CD14-positive monocyte (primary cell): ENCODE measurements around the gene GYG2. TPM values are rescaled to one million over a fixed set of nuclear protein-coding genes. Genes with fewer than 3 reads are reported as not detected.

Experiments
- DNase-seq, 3 donors: peaks; one replicate each; pipeline ENCODE4 v3.0.0-alpha.2; 2011 to 2022
- H2AFZ ChIP-seq: 2 replicates; pipeline ENCODE4 v1.6.0; 2012; ENCODE audit warnings: mild to moderate bottlenecking, low read depth, low read length, inconsistent platforms; ENCODE audit not compliant: insufficient read depth, poor library complexity, severe bottlenecking
- H3K27ac ChIP-seq, 2 donors: 1 replicate in 1 of 2; 2 replicates in 1 of 2; pipeline ENCODE4 v1.5.1; 2012 to 2013; ENCODE audit warnings: low read length in 2 of 2, control low read depth in 1 of 2, inconsistent platforms in 1 of 2, low read depth in 1 of 2, mild to moderate bottlenecking in 1 of 2
- H3K27me3 ChIP-seq, 2 donors: one replicate each; pipeline versions ENCODE4 v1.6.0 to v1.6.1; 2011 to 2013; ENCODE audit warnings: low read length in 2 of 2; ENCODE audit not compliant: control insufficient read depth in 2 of 2, insufficient read depth in 2 of 2
- H3K36me3 ChIP-seq, 2 donors: replicated peaks in 1 of 2; 1 replicate in 1 of 2; 2 replicates in 1 of 2; pipeline versions ENCODE4 v1.5.1 to v1.6.1; 2012 to 2013; ENCODE audit warnings: low read length in 2 of 2, control low read depth in 1 of 2, inconsistent platforms in 1 of 2, mild to moderate bottlenecking in 1 of 2; ENCODE audit not compliant: insufficient read depth in 2 of 2, control insufficient read depth in 1 of 2
- H3K4me1 ChIP-seq, 2 donors: 1 replicate in 1 of 2; 2 replicates in 1 of 2; pipeline versions ENCODE4 v1.5.1 to v1.6.1; 2012 to 2013; ENCODE audit warnings: low read length in 2 of 2, control low read depth in 1 of 2, inconsistent platforms in 1 of 2, mild to moderate bottlenecking in 1 of 2, moderate library complexity in 1 of 2; ENCODE audit not compliant: insufficient read depth in 2 of 2, control insufficient read depth in 1 of 2
- H3K4me2 ChIP-seq: replicated peaks from 2 replicates; pipeline ENCODE3; 2012; ENCODE audit warnings: low read length, moderate library complexity, mild to moderate bottlenecking; ENCODE audit not compliant: poor library complexity, severe bottlenecking; ENCODE audit errors: extremely low read depth
- H3K4me3 ChIP-seq, 3 experiments: fragments of 200-600 bp in 1 of 3; sonication (generic) in 1 of 3; replicated peaks in 1 of 3; 1 replicate in 2 of 3; 2 replicates in 1 of 3; pipeline ENCODE4 v1.5.1; 2011 to 2013; ENCODE audit warnings: low read length in 3 of 3, mild to moderate bottlenecking in 3 of 3, control low read depth in 2 of 3, low read depth in 2 of 3, inconsistent platforms in 1 of 3, moderate library complexity in 1 of 3
- H3K79me2 ChIP-seq: 2 replicates; pipeline ENCODE4 v1.6.0; 2012; ENCODE audit warnings: mild to moderate bottlenecking, control low read depth, inconsistent platforms, low read length, moderate library complexity; ENCODE audit not compliant: insufficient read depth
- H3K9ac ChIP-seq: 2 replicates; pipeline ENCODE4 v1.6.0; 2017; ENCODE audit warnings: low read length, mild to moderate bottlenecking; ENCODE audit not compliant: insufficient read depth, poor library complexity, severe bottlenecking
- H3K9me3 ChIP-seq, 2 donors: replicated peaks in 1 of 2; 1 replicate in 1 of 2; 2 replicates in 1 of 2; pipeline versions ENCODE4 v1.5.1 to v1.6.1; 2012 to 2013; ENCODE audit warnings: low read length in 2 of 2, control low read depth in 1 of 2; ENCODE audit not compliant: control insufficient read depth in 1 of 2, insufficient read depth in 1 of 2
- H4K20me1 ChIP-seq: 2 replicates; pipeline ENCODE4 v1.6.0; 2012; ENCODE audit warnings: mild to moderate bottlenecking, low read length, control low read depth, moderate library complexity; ENCODE audit not compliant: insufficient read depth
- H3K27ac Mint-ChIP-seq, 7 donors: one replicate each; pipeline ENCODE4 v1.8.0; 2020; ENCODE audit warnings: mild to moderate bottlenecking in 7 of 7, mixed read lengths in 7 of 7, moderate library complexity in 6 of 7, inconsistent platforms in 2 of 7
- H3K27me3 Mint-ChIP-seq, 3 donors: one replicate each; pipeline ENCODE4 v1.8.0; 2021 to 2022; ENCODE audit warnings: low read depth in 3 of 3, mild to moderate bottlenecking in 3 of 3, mixed read lengths in 3 of 3, moderate library complexity in 3 of 3, inconsistent platforms in 1 of 3
- H3K36me3 Mint-ChIP-seq, 2 donors: one replicate each; pipeline ENCODE4 v1.8.0; 2020; ENCODE audit warnings: mixed read lengths in 2 of 2, inconsistent platforms in 1 of 2, mild to moderate bottlenecking in 1 of 2
- H3K4me1 Mint-ChIP-seq: one replicate; pipeline ENCODE4 v1.8.0; 2020; ENCODE audit warnings: mild to moderate bottlenecking, mixed read lengths
- H3K4me3 Mint-ChIP-seq, 2 donors: one replicate each; pipeline ENCODE4 v1.8.0; 2020; ENCODE audit warnings: mild to moderate bottlenecking in 2 of 2, mixed read lengths in 2 of 2, moderate library complexity in 1 of 2
- H3K9me3 Mint-ChIP-seq, 7 donors: one replicate each; pipeline ENCODE4 v1.8.0; 2020 to 2022; ENCODE audit warnings: mixed read lengths in 7 of 7, mild to moderate bottlenecking in 6 of 7, moderate library complexity in 6 of 7, inconsistent platforms in 2 of 7
- WGBS: methylation state at CpG from one replicate; pipeline ENCODE4 v1.1.5; 2013; ENCODE audit warnings: missing lambda C conversion rate; ENCODE audit not compliant: insufficient coverage; 5-methylcytosine and 5-hydroxymethylcytosine counted together
- intact Hi-C, 2 donors: fragments of 100-400 bp; cut with micrococcal nuclease; formaldehyde crosslinking; loops; one replicate each; pipeline versions ENCODE4 v1.15.0 to v1.15.1; 2023
- polyA plus RNA-seq, 3 donors: library from polyadenylated mRNA; depleted of rRNA in 1 of 3; unstranded in 2 of 3; stranded (reverse) in 1 of 3; fragments of 300-500 nt in 2 of 3; fragments of >200 nt in 1 of 3; fragmentation: Illumina TruSeq in 2 of 3; gene quantifications; 1 replicate in 2 of 3; 2 replicates in 1 of 3; pipeline ENCODE4 v1.2.3, GENCODE V29; 2012 to 2021
- TF ChIP-seq, protein P1 (sequence below): fragments of 200-600 bp; IDR thresholded peaks from one replicate; pipeline ENCODE4 v1.8.0; 2022; ENCODE audit warnings: antibody characterized with exemption, mild to moderate bottlenecking

GYG2 gene
- polyA plus RNA-seq, 3 donors = not detected

- 95% methylated on average over 7 of the region's 27 CpGs for WGBS
- Histone ChIP-seq H3K4me3 (no peak overlapping the region), H4K20me1 (no peaks in the 10 kb centered on the region), H3K4me1 (peaks cover 8 to 15% of the 10 kb centered on the region in 2 donors), H3K79me2 (no peaks in the 10 kb centered on the region), H3K27me3 (no peaks in the 10 kb centered on the region), H2AFZ (no peak overlapping the region), H3K9ac (no peak overlapping the region), H3K9me3 (peaks cover 14 to 18% of the 10 kb centered on the region in 2 donors), H3K27ac (no peak overlapping the region), H3K36me3 (peaks cover 3 to 35% of the 10 kb centered on the region in 2 donors), H3K4me2 (no peak overlapping the region)
- peaks cover 30 to 56% of the 10 kb centered on the region in 2 donors for H3K36me3 Mint-ChIP-seq
- DNase-seq = no peak
- peaks cover 8% of the 10 kb centered on the region for H3K4me1 Mint-ChIP-seq
- H3K4me3 Mint-ChIP-seq = no peak overlapping the region
- H3K9me3 Mint-ChIP-seq = peaks cover 6 to 25% (median 19%) of the 10 kb centered on the region in 7 donors
- TF ChIP-seq, protein P1, sequence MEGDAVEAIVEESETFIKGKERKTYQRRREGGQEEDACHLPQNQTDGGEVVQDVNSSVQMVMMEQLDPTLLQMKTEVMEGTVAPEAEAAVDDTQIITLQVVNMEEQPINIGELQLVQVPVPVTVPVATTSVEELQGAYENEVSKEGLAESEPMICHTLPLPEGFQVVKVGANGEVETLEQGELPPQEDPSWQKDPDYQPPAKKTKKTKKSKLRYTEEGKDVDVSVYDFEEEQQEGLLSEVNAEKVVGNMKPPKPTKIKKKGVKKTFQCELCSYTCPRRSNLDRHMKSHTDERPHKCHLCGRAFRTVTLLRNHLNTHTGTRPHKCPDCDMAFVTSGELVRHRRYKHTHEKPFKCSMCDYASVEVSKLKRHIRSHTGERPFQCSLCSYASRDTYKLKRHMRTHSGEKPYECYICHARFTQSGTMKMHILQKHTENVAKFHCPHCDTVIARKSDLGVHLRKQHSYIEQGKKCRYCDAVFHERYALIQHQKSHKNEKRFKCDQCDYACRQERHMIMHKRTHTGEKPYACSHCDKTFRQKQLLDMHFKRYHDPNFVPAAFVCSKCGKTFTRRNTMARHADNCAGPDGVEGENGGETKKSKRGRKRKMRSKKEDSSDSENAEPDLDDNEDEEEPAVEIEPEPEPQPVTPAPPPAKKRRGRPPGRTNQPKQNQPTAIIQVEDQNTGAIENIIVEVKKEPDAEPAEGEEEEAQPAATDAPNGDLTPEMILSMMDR = no peak
- peak overlapping the region in 1 of 7 donors; percentile 51 for H3K27ac Mint-ChIP-seq
- H3K27me3 Mint-ChIP-seq = peaks cover 0 to 2% (median 2%) of the 10 kb centered on the region in 3 donors
- intact Hi-C loops = no loop called here
Observed at GRCh38 chrX:2907295-2907694, 78.6 kb downstream of the GYG2 start.

DNA sequence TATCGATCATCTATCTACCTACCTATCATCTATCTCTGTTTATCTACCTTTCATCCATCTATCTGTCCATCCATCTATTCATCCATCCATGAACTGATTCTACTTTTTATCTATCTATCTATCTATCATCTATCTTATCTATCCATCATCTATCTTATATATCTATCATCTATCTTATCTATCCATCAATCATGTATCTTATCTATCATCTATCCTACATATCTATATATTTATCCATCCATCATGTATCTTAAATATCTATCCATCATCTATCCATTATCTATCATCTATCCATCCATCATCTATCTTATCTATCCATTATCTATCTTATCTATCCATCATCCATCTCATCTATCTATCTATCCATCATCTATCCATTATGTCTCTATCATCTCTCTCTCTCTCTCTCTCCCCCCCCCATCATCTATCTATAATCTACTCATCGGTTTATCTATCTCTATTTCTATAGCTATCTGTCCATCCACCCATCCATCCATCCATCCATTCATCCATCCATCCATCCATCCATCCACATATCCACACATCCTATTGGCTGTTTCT lies 79.5 kb downstream of the GYG2 start:
- TF ChIP-seq, protein P1 = no peak
- intact Hi-C loops = no loop called here
- no peaks in the 10 kb centered on the region for H4K20me1 ChIP-seq
- WGBS = 89% methylated on average over 1 of the region's 2 CpGs
- Mint-ChIP-seq H3K4me1 (peaks cover 7% of the 10 kb centered on the region), H3K9me3 (peaks cover 3 to 22% (median 16%) of the 10 kb centered on the region in 7 donors), H3K27me3 (peaks cover 0 to 2% (median 0%) of the 10 kb centered on the region in 3 donors), H3K27ac (no peak overlapping the region), H3K4me3 (no peak overlapping the region), H3K36me3 (peaks cover 35 to 64% of the 10 kb centered on the region in 2 donors)
- H3K4me3 ChIP-seq = no peak overlapping the region
- H3K4me2 ChIP-seq = no peak overlapping the region
- no peaks in the 10 kb centered on the region for H3K79me2 ChIP-seq
- peaks cover 8 to 14% of the 10 kb centered on the region in 2 donors for H3K4me1 ChIP-seq
- H3K36me3 ChIP-seq = peaks cover 3 to 42% of the 10 kb centered on the region in 2 donors
- peaks cover 12 to 15% of the 10 kb centered on the region in 2 donors for H3K9me3 ChIP-seq
- H3K27me3 ChIP-seq = no peaks in the 10 kb centered on the region
- H2AFZ ChIP-seq = no peak overlapping the region
- DNase-seq = no peak
- no peak overlapping the region for H3K27ac ChIP-seq
- H3K9ac ChIP-seq = no peak overlapping the region
